ENCODE results near the gene ZNF865. TPM values are rescaled to one million over a fixed set of nuclear protein-coding genes. Genes with fewer than 3 reads are reported as not detected.

Gene ZNF865
- total RNA-seq, 1 donor from 2014 or later: 20.3 TPM

- peak; percentile 96 for DNase-seq (ENCODE audit: low read depth, low spot score)
- Mint-ChIP-seq H3K4me3 (peak within 1 kb of the TSS; percentile 92), H3K4me1 (peaks cover 20% of the 10 kb centered on the region), H3K27ac (ENCODE audit: unreplicated experiment) (peak within 1 kb of the TSS; percentile 99), H3K36me3 (ENCODE audit: low read depth) (peaks cover 11% of the 10 kb centered on the region), H3K9me3 (peaks cover 3% of the 10 kb centered on the region), H3K27me3 (ENCODE audit: low read depth) (peaks cover 5% of the 10 kb centered on the region)
- TF ChIP-seq, protein P1, sequence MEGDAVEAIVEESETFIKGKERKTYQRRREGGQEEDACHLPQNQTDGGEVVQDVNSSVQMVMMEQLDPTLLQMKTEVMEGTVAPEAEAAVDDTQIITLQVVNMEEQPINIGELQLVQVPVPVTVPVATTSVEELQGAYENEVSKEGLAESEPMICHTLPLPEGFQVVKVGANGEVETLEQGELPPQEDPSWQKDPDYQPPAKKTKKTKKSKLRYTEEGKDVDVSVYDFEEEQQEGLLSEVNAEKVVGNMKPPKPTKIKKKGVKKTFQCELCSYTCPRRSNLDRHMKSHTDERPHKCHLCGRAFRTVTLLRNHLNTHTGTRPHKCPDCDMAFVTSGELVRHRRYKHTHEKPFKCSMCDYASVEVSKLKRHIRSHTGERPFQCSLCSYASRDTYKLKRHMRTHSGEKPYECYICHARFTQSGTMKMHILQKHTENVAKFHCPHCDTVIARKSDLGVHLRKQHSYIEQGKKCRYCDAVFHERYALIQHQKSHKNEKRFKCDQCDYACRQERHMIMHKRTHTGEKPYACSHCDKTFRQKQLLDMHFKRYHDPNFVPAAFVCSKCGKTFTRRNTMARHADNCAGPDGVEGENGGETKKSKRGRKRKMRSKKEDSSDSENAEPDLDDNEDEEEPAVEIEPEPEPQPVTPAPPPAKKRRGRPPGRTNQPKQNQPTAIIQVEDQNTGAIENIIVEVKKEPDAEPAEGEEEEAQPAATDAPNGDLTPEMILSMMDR (conservative IDR thresholded peaks at IDR 0.05): no peak
Observed at GRCh38 chr19:55624109-55625003, 18.9 kb downstream of the ZNF865 start, which contains the start of gene ZNF784. Gene ZNF784 (minus strand): TSS chr19:55624566. CDS start chr19:55624561, 5 bp downstream.

GRCh38 chr19:55625004-55625326 is 19.5 kb downstream of the ZNF865 start:
- Mint-ChIP-seq H3K4me1 (peaks cover 20% of the 10 kb centered on the region), H3K4me3 (peak overlapping the region; percentile 92)
- DNase-seq (ENCODE audit: low read depth, low spot score): no peak

DNA sequence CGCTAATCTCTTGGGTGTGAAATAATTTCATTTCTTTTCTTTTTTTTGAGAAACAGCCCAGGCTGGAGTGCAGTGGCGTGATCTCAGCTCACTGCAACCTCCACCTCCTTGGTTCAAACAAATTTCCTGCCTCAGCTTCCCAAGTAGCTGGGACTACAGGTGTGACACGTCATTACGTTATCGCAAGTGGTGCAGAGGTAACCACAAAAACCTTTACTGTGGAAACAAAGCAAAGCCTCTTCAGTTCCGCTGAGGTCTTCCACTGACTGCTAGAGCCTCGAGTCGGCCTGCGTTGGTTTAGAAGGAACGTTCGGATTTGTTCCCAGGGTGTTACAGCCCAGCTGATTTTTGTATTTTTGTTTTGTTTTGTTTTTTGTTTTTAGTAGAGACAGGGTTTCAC is 20.9 kb downstream of the ZNF865 start:
- Mint-ChIP-seq H3K27ac (ENCODE audit: unreplicated experiment) (no peak overlapping the region), H3K4me1 (peaks cover 20% of the 10 kb centered on the region), H3K9me3 (peaks cover 3% of the 10 kb centered on the region), H3K27me3 (ENCODE audit: low read depth) (peaks cover 5% of the 10 kb centered on the region), H3K36me3 (ENCODE audit: low read depth) (peaks cover 7% of the 10 kb centered on the region), H3K4me3 (peak overlapping the region; percentile 44)
- TF ChIP-seq, protein P1 (conservative IDR thresholded peaks at IDR 0.05): no peak
- no peak for DNase-seq (ENCODE audit: low read depth, low spot score)

More at GRCh38 chr19:55625004-55625326, 19.5 kb downstream of the ZNF865 start:
- Mint-ChIP-seq H3K36me3 (ENCODE audit: low read depth) (peaks cover 11% of the 10 kb centered on the region), H3K27me3 (ENCODE audit: low read depth) (peaks cover 5% of the 10 kb centered on the region), H3K9me3 (peaks cover 3% of the 10 kb centered on the region), H3K27ac (ENCODE audit: unreplicated experiment) (peak overlapping the region; percentile 99)
- TF ChIP-seq, protein P1 (conservative IDR thresholded peaks at IDR 0.05): no peak

DNA sequence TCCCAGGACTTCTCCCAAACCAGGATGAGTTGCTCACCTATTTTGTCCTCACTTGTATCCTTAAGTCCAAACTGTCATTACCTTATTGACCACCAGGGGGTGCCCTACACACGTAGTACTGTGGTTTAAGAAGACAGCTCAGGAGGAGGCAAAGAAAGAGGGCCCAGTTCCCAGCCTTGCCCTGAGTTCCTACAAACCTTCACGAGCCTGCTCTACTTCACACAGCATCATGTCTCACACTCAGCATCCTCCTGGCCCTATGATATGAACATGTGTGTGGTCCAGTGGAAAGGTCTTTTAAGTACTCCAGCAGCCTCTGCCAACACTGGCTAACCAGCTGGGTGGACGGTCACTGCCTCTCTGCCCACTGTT is 27.0 kb downstream of the ZNF865 start:
- DNase-seq (ENCODE audit: low read depth, low spot score): peak; percentile 94
- Mint-ChIP-seq H3K27ac (ENCODE audit: unreplicated experiment) (no peak overlapping the region), H3K9me3 (no peaks in the 10 kb centered on the region), H3K4me3 (peak overlapping the region; percentile 78), H3K36me3 (ENCODE audit: low read depth) (no peaks in the 10 kb centered on the region), H3K27me3 (ENCODE audit: low read depth) (no peaks in the 10 kb centered on the region), H3K4me1 (peaks cover 33% of the 10 kb centered on the region)
- TF ChIP-seq, protein P1 (conservative IDR thresholded peaks at IDR 0.05): peak; percentile 86

- H3K4me1 Mint-ChIP-seq: peaks cover 39% of the 10 kb centered on the region
- H3K27me3 Mint-ChIP-seq (ENCODE audit: low read depth): no peaks in the 10 kb centered on the region
- peak overlapping the region; percentile 96 for H3K4me3 Mint-ChIP-seq
- TF ChIP-seq, protein P1 (conservative IDR thresholded peaks at IDR 0.05): no peak
- DNase-seq (ENCODE audit: low read depth, low spot score): no peak
- no peaks in the 10 kb centered on the region for H3K9me3 Mint-ChIP-seq
- peaks cover 4% of the 10 kb centered on the region for H3K36me3 Mint-ChIP-seq (ENCODE audit: low read depth)
- H3K27ac Mint-ChIP-seq (ENCODE audit: unreplicated experiment): no peak overlapping the region
Observed at GRCh38 chr19:55633861-55634260, 28.4 kb downstream of the ZNF865 start.
